ENCODE measurements around the gene CHADL. TPM values are rescaled to one million over a fixed set of nuclear protein-coding genes. Genes with fewer than 3 reads are reported as not detected.
"Not testable (repeated sequence)": the region's sequence is repeated elsewhere in the genome, so short reads cannot be mapped to it uniquely, and the experiment has no call there.

The CHADL gene
- total RNA-seq, 1 experiment from 2014 or later: not detected

GRCh38 chr22:41261541-41262249, 21.0 kb upstream of the CHADL start:
- DNase-seq: no peak
- H3K36me3 ChIP-seq: peaks cover 97% of the 10 kb centered on the region
- H3K4me3 ChIP-seq: no peak overlapping the region
- H3K27me3 ChIP-seq: no peaks in the 10 kb centered on the region
- H3K9me3 ChIP-seq: no peaks in the 10 kb centered on the region

GRCh38 chr22:41260871-41261270, 20.1 kb upstream of the CHADL start:
- no peaks in the 10 kb centered on the region for H3K9me3 ChIP-seq
- H3K36me3 ChIP-seq: peaks cover 100% of the 10 kb centered on the region
- H3K27me3 ChIP-seq: no peaks in the 10 kb centered on the region
- no peak overlapping the region for H3K4me3 ChIP-seq
- no peak for DNase-seq

GRCh38 chr22:41259756-41260155, 19.0 kb upstream of the CHADL start:
- not testable (repeated sequence) for DNase-seq, H3K9me3 ChIP-seq, H3K4me3 ChIP-seq, H3K27me3 ChIP-seq
- peaks cover 97% of the 10 kb centered on the region for H3K36me3 ChIP-seq

- no peak overlapping the region for H3K4me3 ChIP-seq
- no peak for DNase-seq
- H3K36me3 ChIP-seq: peaks cover 96% of the 10 kb centered on the region
- H3K9me3 ChIP-seq: no peaks in the 10 kb centered on the region
- H3K27me3 ChIP-seq: no peaks in the 10 kb centered on the region
Observed at GRCh38 chr22:41257696-41258095, 17.0 kb upstream of the CHADL start.

- Histone ChIP-seq H3K27me3 (no peaks in the 10 kb centered on the region), H3K4me3 (no peak overlapping the region), H3K36me3 (peaks cover 96% of the 10 kb centered on the region), H3K9me3 (no peaks in the 10 kb centered on the region)
- peak; percentile 60 for DNase-seq
Observed at GRCh38 chr22:41256254-41257253, 15.8 kb upstream of the CHADL start.

GRCh38 chr22:41254230-41254629, 13.5 kb upstream of the CHADL start:
- Histone ChIP-seq H3K27me3 (no peaks in the 10 kb centered on the region), H3K4me3 (no peak overlapping the region), H3K9me3 (no peaks in the 10 kb centered on the region), H3K36me3 (peaks cover 96% of the 10 kb centered on the region)
- DNase-seq: no peak

GRCh38 chr22:41252365-41252764, 11.6 kb upstream of the CHADL start:
- Histone ChIP-seq H3K9me3 (no peaks in the 10 kb centered on the region), H3K4me3 (no peak overlapping the region), H3K36me3 (peaks cover 94% of the 10 kb centered on the region), H3K27me3 (no peaks in the 10 kb centered on the region)
- no peak for DNase-seq

- Histone ChIP-seq H3K27me3 (no peaks in the 10 kb centered on the region), H3K4me3 (no peak overlapping the region), H3K36me3 (peaks cover 96% of the 10 kb centered on the region), H3K9me3 (no peaks in the 10 kb centered on the region)
- no peak for DNase-seq
Observed at GRCh38 chr22:41250127-41250526, 9.4 kb upstream of the CHADL start.

GRCh38 chr22:41249442-41249841, 8.7 kb upstream of the CHADL start:
- H3K36me3 ChIP-seq: peaks cover 97% of the 10 kb centered on the region
- no peak overlapping the region for H3K4me3 ChIP-seq
- no peaks in the 10 kb centered on the region for H3K27me3 ChIP-seq
- H3K9me3 ChIP-seq: no peaks in the 10 kb centered on the region
- DNase-seq: no peak

- no peak overlapping the region for H3K4me3 ChIP-seq
- H3K27me3 ChIP-seq: no peaks in the 10 kb centered on the region
- no peaks in the 10 kb centered on the region for H3K9me3 ChIP-seq
- DNase-seq: no peak
- peaks cover 91% of the 10 kb centered on the region for H3K36me3 ChIP-seq
Observed at GRCh38 chr22:41248758-41249157, 8.0 kb upstream of the CHADL start.

- H3K9me3 ChIP-seq: no peaks in the 10 kb centered on the region
- H3K27me3 ChIP-seq: no peaks in the 10 kb centered on the region
- DNase-seq: no peak
- peaks cover 87% of the 10 kb centered on the region for H3K36me3 ChIP-seq
- no peak overlapping the region for H3K4me3 ChIP-seq
Observed at GRCh38 chr22:41248314-41248713, 7.6 kb upstream of the CHADL start.

- Histone ChIP-seq H3K36me3 (peaks cover 81% of the 10 kb centered on the region), H3K27me3 (no peaks in the 10 kb centered on the region), H3K9me3 (no peaks in the 10 kb centered on the region), H3K4me3 (no peak overlapping the region)
- DNase-seq: no peak
Observed at GRCh38 chr22:41247703-41248102, 7.0 kb upstream of the CHADL start.

GRCh38 chr22:41245917-41246499, 5.3 kb upstream of the CHADL start:
- peaks cover 64% of the 10 kb centered on the region for H3K36me3 ChIP-seq
- DNase-seq: no peak
- H3K9me3 ChIP-seq: no peaks in the 10 kb centered on the region
- H3K4me3 ChIP-seq: no peak overlapping the region
- no peaks in the 10 kb centered on the region for H3K27me3 ChIP-seq

- no peaks in the 10 kb centered on the region for H3K27me3 ChIP-seq
- DNase-seq: no peak
- H3K36me3 ChIP-seq: peaks cover 37% of the 10 kb centered on the region
- no peaks in the 10 kb centered on the region for H3K9me3 ChIP-seq
- H3K4me3 ChIP-seq: no peak overlapping the region
Observed at GRCh38 chr22:41243361-41243760, 2.6 kb upstream of the CHADL start.

- peak; percentile 56 for DNase-seq
Observed at GRCh38 chr22:41242396-41243117, 1.8 kb upstream of the CHADL start.

GRCh38 chr22:41241133-41241676, 474 bp upstream of the CHADL start:
- H3K9me3 ChIP-seq: no peaks in the 10 kb centered on the region
- H3K4me3 ChIP-seq: no peak overlapping the region
- peaks cover 18% of the 10 kb centered on the region for H3K36me3 ChIP-seq
- no peak for DNase-seq
- H3K27me3 ChIP-seq: no peaks in the 10 kb centered on the region

More at GRCh38 chr22:41242396-41243117, 1.8 kb upstream of the CHADL start:
- no peaks in the 10 kb centered on the region for H3K27me3 ChIP-seq
- no peak overlapping the region for H3K4me3 ChIP-seq
- peaks cover 31% of the 10 kb centered on the region for H3K36me3 ChIP-seq
- H3K9me3 ChIP-seq: no peaks in the 10 kb centered on the region
